H9 (cell line): ENCODE measurements around the gene ARFIP1. TPM values are rescaled to one million over a fixed set of nuclear protein-coding genes. Genes with fewer than 3 reads are reported as not detected.

ENCODE experiments used
- DNase-seq: peaks from one replicate; pipeline ENCODE4 v3.0.0-alpha.2; 2017
- H2AFZ ChIP-seq: one replicate; pipeline ENCODE4 v1.6.1; 2013; ENCODE audit warnings: mild to moderate bottlenecking, low read length, control low read depth, moderate library complexity
- H2AK5ac ChIP-seq: 2 replicates; pipeline ENCODE4 v1.6.1; 2013; ENCODE audit warnings: low read length, control low read depth, mixed read lengths; ENCODE audit not compliant: insufficient read length
- H2BK120ac ChIP-seq: one replicate; pipeline ENCODE4 v1.6.1; 2013; ENCODE audit warnings: low read depth, mild to moderate bottlenecking, low read length, control low read depth, inconsistent platforms; ENCODE audit not compliant: poor library complexity, severe bottlenecking
- H2BK12ac ChIP-seq: 2 replicates; pipeline ENCODE4 v1.6.1; 2013; ENCODE audit warnings: low read length, control low read depth, mixed read lengths, low read depth; ENCODE audit not compliant: insufficient read length
- H2BK15ac ChIP-seq: 2 replicates; pipeline ENCODE4 v1.6.1; 2013; ENCODE audit warnings: low read depth, low read length, control low read depth
- H2BK20ac ChIP-seq: one replicate; pipeline ENCODE4 v1.6.1; 2013; ENCODE audit warnings: low read depth, mild to moderate bottlenecking, low read length, control low read depth, inconsistent platforms; ENCODE audit not compliant: poor library complexity, severe bottlenecking
- H2BK5ac ChIP-seq: 2 replicates; pipeline ENCODE4 v1.6.1; 2013; ENCODE audit warnings: low read length, control low read depth, mixed read lengths; ENCODE audit not compliant: insufficient read length
- H3K14ac ChIP-seq: 2 replicates; pipeline ENCODE4 v1.6.1; 2013; ENCODE audit warnings: low read length, control low read depth; ENCODE audit not compliant: insufficient read depth
- H3K18ac ChIP-seq: 2 replicates; pipeline ENCODE4 v1.6.1; 2013; ENCODE audit warnings: low read depth, mild to moderate bottlenecking, mixed read lengths, low read length, control low read depth; ENCODE audit not compliant: insufficient read length
- H3K23ac ChIP-seq: 2 replicates; pipeline ENCODE4 v1.6.1; 2013; ENCODE audit warnings: low read length, control low read depth, mixed read lengths, low read depth; ENCODE audit not compliant: insufficient read length
- H3K23me2 ChIP-seq: 2 replicates; pipeline ENCODE4 v1.6.1; 2013; ENCODE audit warnings: low read depth, mild to moderate bottlenecking, mixed read lengths, low read length, control low read depth; ENCODE audit not compliant: insufficient read length, poor library complexity, severe bottlenecking
- H3K27ac ChIP-seq: 2 replicates; pipeline ENCODE4 v1.5.1; 2013; ENCODE audit warnings: low read length, control low read depth, mixed read lengths, low read depth; ENCODE audit not compliant: insufficient read length
- H3K27me3 ChIP-seq: 2 replicates; pipeline ENCODE4 v1.6.1; 2013; ENCODE audit warnings: low read length, control low read depth, inconsistent platforms; ENCODE audit not compliant: insufficient read depth
- H3K4ac ChIP-seq: 2 replicates; pipeline ENCODE4 v1.6.1; 2013; ENCODE audit warnings: low read depth, mild to moderate bottlenecking, control low read depth, inconsistent platforms, low read length, moderate library complexity
- H3K4me1 ChIP-seq: 2 replicates; pipeline ENCODE4 v1.6.1; 2013; ENCODE audit warnings: low read length, control low read depth, inconsistent platforms; ENCODE audit not compliant: insufficient read depth
- H3K4me2 ChIP-seq: 2 replicates; pipeline ENCODE4 v1.6.1; 2013; ENCODE audit warnings: low read length, control low read depth, mixed read lengths; ENCODE audit not compliant: insufficient read length, insufficient read depth
- H3K56ac ChIP-seq: 2 replicates; pipeline ENCODE4 v1.6.1; 2013; ENCODE audit warnings: low read depth, mild to moderate bottlenecking, mixed read lengths, low read length, control low read depth; ENCODE audit not compliant: insufficient read length
- H3K79me1 ChIP-seq: 2 replicates; pipeline ENCODE4 v1.6.1; 2013; ENCODE audit warnings: low read depth, mild to moderate bottlenecking, moderate library complexity, low read length, control low read depth, inconsistent platforms; ENCODE audit not compliant: insufficient read depth, poor library complexity, severe bottlenecking
- H3K79me2 ChIP-seq: 2 replicates; pipeline ENCODE4 v1.6.1; 2013; ENCODE audit warnings: low read length, control low read depth, inconsistent platforms; ENCODE audit not compliant: insufficient read depth
- H3K9ac ChIP-seq: 2 replicates; pipeline ENCODE4 v1.6.1; 2013; ENCODE audit warnings: low read length, control low read depth, mixed read lengths; ENCODE audit not compliant: insufficient read length; ENCODE audit errors: extremely low read depth
- H3K9me3 ChIP-seq: one replicate; pipeline ENCODE4 v1.6.1; 2013; ENCODE audit warnings: low read depth, low read length, inconsistent platforms; ENCODE audit not compliant: control insufficient read depth
- H3T11ph ChIP-seq: one replicate; pipeline ENCODE4 v1.6.1; 2013; ENCODE audit warnings: mild to moderate bottlenecking, low read length, control low read depth, inconsistent platforms
- H4K20me1 ChIP-seq: one replicate; pipeline ENCODE4 v1.6.1; 2013; ENCODE audit not compliant: control insufficient read depth, insufficient read length, insufficient read depth
- H4K5ac ChIP-seq: 2 replicates; pipeline ENCODE4 v1.6.1; 2013; ENCODE audit warnings: low read depth, mild to moderate bottlenecking, mixed read lengths, low read length, control low read depth; ENCODE audit not compliant: insufficient read length
- H4K8ac ChIP-seq: replicated peaks from 2 replicates; pipeline ENCODE4 v1.6.1; 2013; ENCODE audit warnings: low read length, control low read depth, mixed read lengths, low read depth; ENCODE audit not compliant: insufficient read length
- H4K91ac ChIP-seq: 2 replicates; pipeline ENCODE4 v1.6.1; 2013; ENCODE audit warnings: low read depth, mild to moderate bottlenecking, moderate library complexity, mixed read lengths, low read length, control low read depth; ENCODE audit not compliant: insufficient read length
- H3K27ac Mint-ChIP-seq, 3 experiments: 2 replicates in 2 of 3; 3 replicates in 1 of 3; pipeline ENCODE4 v1.8.0; 2020 to 2021; ENCODE audit warnings: mixed read lengths in 3 of 3, mild to moderate bottlenecking in 1 of 3, moderate library complexity in 1 of 3
- H3K27me3 Mint-ChIP-seq: 2 replicates; pipeline ENCODE4 v1.8.0; 2021; ENCODE audit warnings: low read depth, mild to moderate bottlenecking, moderate library complexity, mixed read lengths
- H3K36me3 Mint-ChIP-seq, 3 experiments: 2 replicates in 2 of 3; 3 replicates in 1 of 3; pipeline ENCODE4 v1.8.0; 2020 to 2021; ENCODE audit warnings: low read depth in 3 of 3, mixed read lengths in 3 of 3; ENCODE audit not compliant: insufficient read depth in 1 of 3
- H3K4me1 Mint-ChIP-seq, 2 experiments: 2 replicates each; pipeline ENCODE4 v1.8.0; 2020; ENCODE audit warnings: mixed read lengths in 2 of 2
- H3K4me3 Mint-ChIP-seq, 2 experiments: 2 replicates in 1 of 2; 3 replicates in 1 of 2; pipeline ENCODE4 v1.8.0; 2020 to 2021; ENCODE audit warnings: mild to moderate bottlenecking in 2 of 2, mixed read lengths in 2 of 2, moderate library complexity in 1 of 2
- H3K9me3 Mint-ChIP-seq, 2 experiments: 2 replicates in 1 of 2; 3 replicates in 1 of 2; pipeline ENCODE4 v1.8.0; 2020; ENCODE audit warnings: mild to moderate bottlenecking in 2 of 2, mixed read lengths in 2 of 2, moderate library complexity in 1 of 2
- CTCF ChIP-seq: fragments of 200-600 bp; sonication (generic); conservative IDR thresholded peaks from 3 replicates; pipeline ENCODE4 v1.8.0; 2021; ENCODE audit warnings: antibody characterized with exemption, mild to moderate bottlenecking
- WGBS: extraction: QIAGEN DNeasy Blood & Tissue Kit; methylation state at CpG from one replicate; pipeline ENCODE4 v1.1.7; 2013; ENCODE audit warnings: missing lambda C conversion rate, low lambda C conversion rate, mixed read lengths; ENCODE audit not compliant: insufficient read length; ENCODE audit errors: extremely low coverage; 5-methylcytosine and 5-hydroxymethylcytosine counted together
- total RNA-seq: library from RNA; stranded (reverse); gene quantifications from 2 replicates; pipeline ENCODE4 v1.2.1, GENCODE V29; 2021

The ARFIP1 gene
- total RNA-seq, 1 experiment from 2014 or later = 30.8 TPM

GRCh38 chr4:152805071-152805650 lies 25.4 kb downstream of the ARFIP1 start:
- Mint-ChIP-seq H3K9me3 (peaks cover 10 to 11% of the 10 kb centered on the region in 2 experiments), H3K4me1 (peaks cover 15% of the 10 kb centered on the region in 2 experiments), H3K36me3 (peaks cover 5 to 21% (median 17%) of the 10 kb centered on the region in 3 experiments; a peak in 6 of 7 replicates), H3K4me3 (no peak overlapping the region), H3K27ac (0 out of 7 replicates have a peak overlapping the region, but pooled peaks of 1 of the 3 experiments have one; percentile 43), H3K27me3 (no peaks in the 10 kb centered on the region)
- H2BK20ac ChIP-seq = no peak overlapping the region
- no peak overlapping the region for H2BK5ac ChIP-seq
- no peak overlapping the region for H4K91ac ChIP-seq
- H3K4ac ChIP-seq = no peak overlapping the region
- H3K4me2 ChIP-seq = no peak overlapping the region
- WGBS = no CpG with 5 or more reads among the region's 2 CpGs
- no peak overlapping the region for H2AK5ac ChIP-seq
- no peak overlapping the region for H3K14ac ChIP-seq
- no peaks in the 10 kb centered on the region for H3K23me2 ChIP-seq
- no peak overlapping the region for H3K18ac ChIP-seq
- no peak overlapping the region for H3T11ph ChIP-seq
- no peaks in the 10 kb centered on the region for H4K20me1 ChIP-seq
- TF ChIP-seq CTCF = no peak
- H2BK15ac ChIP-seq = no peak overlapping the region
- H3K23ac ChIP-seq = no peak overlapping the region
- no peaks in the 10 kb centered on the region for H3K27me3 ChIP-seq
- no peak overlapping the region for H3K27ac ChIP-seq
- no peaks in the 10 kb centered on the region for H3K79me2 ChIP-seq
- H2BK12ac ChIP-seq = no peak overlapping the region
- no peak overlapping the region for H4K5ac ChIP-seq
- no peak overlapping the region for H2AFZ ChIP-seq
- peaks cover 3% of the 10 kb centered on the region for H3K79me1 ChIP-seq
- no peak overlapping the region for H3K56ac ChIP-seq
- no peak for DNase-seq
- H4K8ac ChIP-seq = no peak overlapping the region
- no peak overlapping the region for H2BK120ac ChIP-seq
- no peaks in the 10 kb centered on the region for H3K9me3 ChIP-seq
- H3K9ac ChIP-seq = no peak overlapping the region
- no peaks in the 10 kb centered on the region for H3K4me1 ChIP-seq
